WTC11 (cell line): ENCODE data around the gene TLE4. TPM values are rescaled to one million over a fixed set of nuclear protein-coding genes. Genes with fewer than 3 reads are reported as not detected.

Experiments used
- ATAC-seq: fragments of 200-7000 bp; cut with Tn5 transposase; 2 replicates; pipeline ENCODE4 v1.10.0; 2021; ENCODE audit warnings: mild to moderate bottlenecking, moderate library complexity
- CTCF ChIA-PET: fragments of 300-600 bp; sonication (Branson Sonifier 250); formaldehyde crosslinking; loops from one replicate; lab custom pipeline; 2021; ENCODE audit warnings: antibody characterized with exemption; lab: Charles Lee
- POLR2A ChIA-PET: fragments of 350-600 bp; sonication (Branson Sonifier 250); formaldehyde crosslinking; loops from one replicate; lab custom pipeline; 2021; ENCODE audit warnings: antibody characterized with exemption; lab: Charles Lee
- DNase-seq: peaks from one replicate; pipeline ENCODE4 v3.0.0; 2021; ENCODE audit warnings: low spot score
- H3K27ac Mint-ChIP-seq: 2 replicates; pipeline ENCODE4 v1.8.0; 2021; ENCODE audit warnings: mixed read lengths
- H3K27me3 Mint-ChIP-seq: 2 replicates; pipeline ENCODE4 v1.8.0; 2021; ENCODE audit warnings: low read depth, mild to moderate bottlenecking, moderate library complexity, mixed read lengths
- H3K36me3 Mint-ChIP-seq: 2 replicates; pipeline ENCODE4 v1.8.0; 2021; ENCODE audit warnings: mixed read lengths
- H3K4me1 Mint-ChIP-seq: 2 replicates; pipeline ENCODE4 v1.8.0; 2022; ENCODE audit warnings: mixed read lengths
- H3K4me3 Mint-ChIP-seq: 2 replicates; pipeline ENCODE4 v1.8.0; 2021; ENCODE audit warnings: mild to moderate bottlenecking, moderate library complexity, mixed read lengths
- H3K9me3 Mint-ChIP-seq: 2 replicates; pipeline ENCODE4 v1.8.0; 2021; ENCODE audit warnings: mixed read lengths
- ATF1 ChIP-seq: sonication (generic); formaldehyde crosslinking; IDR thresholded peaks from 2 replicates; pipeline ENCODE4 v1.8.1; 2023; ENCODE audit warnings: mild to moderate bottlenecking, moderate library complexity, missing genetic modification reagents
- CBFB ChIP-seq: sonication (generic); formaldehyde crosslinking; IDR thresholded peaks from 2 replicates; pipeline ENCODE4 v1.8.1; 2022; ENCODE audit warnings: mild to moderate bottlenecking, low read depth, missing genetic modification reagents
- EMX1 ChIP-seq: fragments of 250-450 bp; sonication (Bioruptor Pico); IDR thresholded peaks from 2 replicates; pipeline ENCODE4 v1.8.0; 2021; ENCODE audit warnings: mild to moderate bottlenecking
- GTF2I ChIP-seq: fragments of 250-450 bp; sonication (Bioruptor Pico); conservative IDR thresholded peaks from 2 replicates; pipeline ENCODE4 v1.4.0; 2021; ENCODE audit warnings: mild to moderate bottlenecking
- KAT7 ChIP-seq: sonication (generic); formaldehyde crosslinking; IDR thresholded peaks from 2 replicates; pipeline ENCODE4 v1.8.1; 2023; ENCODE audit warnings: missing genetic modification reagents, mild to moderate bottlenecking, borderline replicate concordance
- MXD4 ChIP-seq: fragments of 250-450 bp; sonication (Bioruptor Pico); IDR thresholded peaks from 2 replicates; pipeline ENCODE4 v1.8.0; 2021; ENCODE audit warnings: mild to moderate bottlenecking, moderate library complexity, borderline replicate concordance
- MYBL2 ChIP-seq: sonication (generic); formaldehyde crosslinking; IDR thresholded peaks from 2 replicates; pipeline ENCODE4 v1.8.1; 2023; ENCODE audit warnings: mild to moderate bottlenecking, moderate library complexity, missing genetic modification reagents
- SMAD3 ChIP-seq: sonication (generic); formaldehyde crosslinking; IDR thresholded peaks from 2 replicates; pipeline ENCODE4 v1.8.0; 2022; ENCODE audit warnings: missing genetic modification reagents, mild to moderate bottlenecking, borderline replicate concordance
- TP53 ChIP-seq: sonication (generic); formaldehyde crosslinking; IDR thresholded peaks from 2 replicates; pipeline ENCODE4 v1.8.1; 2023; ENCODE audit warnings: mild to moderate bottlenecking, missing genetic modification reagents
- ZNF219 ChIP-seq: sonication (generic); formaldehyde crosslinking; IDR thresholded peaks from 2 replicates; pipeline ENCODE4 v1.8.0; 2023; ENCODE audit warnings: missing genetic modification reagents, mild to moderate bottlenecking, borderline replicate concordance
- ZNF396 ChIP-seq: fragments of 250-450 bp; sonication (Bioruptor Pico); IDR thresholded peaks from 2 replicates; pipeline ENCODE4 v1.8.0; 2021; ENCODE audit warnings: mild to moderate bottlenecking, moderate library complexity, borderline replicate concordance
- total RNA-seq: library from RNA; stranded (reverse); gene quantifications from 3 replicates; pipeline ENCODE4 v1.2.3, GENCODE V29; 2021
- TF ChIP-seq, protein P1 (sequence below): fragments of 250-450 bp; sonication (Bioruptor Pico); IDR thresholded peaks from 2 replicates; pipeline ENCODE4 v2.1.2; 2022; ENCODE audit warnings: mild to moderate bottlenecking, moderate library complexity
- TF ChIP-seq, protein P2 (sequence below): sonication (generic); formaldehyde crosslinking; IDR thresholded peaks from 2 replicates; pipeline ENCODE4 v1.8.0; 2023; ENCODE audit warnings: mild to moderate bottlenecking, missing genetic modification reagents
- TF ChIP-seq, protein P3 (sequence below): sonication (generic); formaldehyde crosslinking; IDR thresholded peaks from 2 replicates; pipeline ENCODE4 v1.8.1; 2022; ENCODE audit warnings: low read depth, mild to moderate bottlenecking, moderate library complexity, missing genetic modification reagents, borderline replicate concordance
- TF ChIP-seq, protein P4 (sequence below): sonication (generic); formaldehyde crosslinking; IDR thresholded peaks from 2 replicates; pipeline ENCODE4 v1.8.1; 2022; ENCODE audit warnings: mild to moderate bottlenecking, moderate library complexity, missing genetic modification reagents
- TF ChIP-seq, protein P5 (sequence below): fragments of 250-450 bp; sonication (Bioruptor Pico); IDR thresholded peaks from 2 replicates; pipeline ENCODE4 v1.9.0; 2021; ENCODE audit warnings: mild to moderate bottlenecking, borderline replicate concordance
- TF ChIP-seq, protein P6 (sequence below): sonication (generic); formaldehyde crosslinking; IDR thresholded peaks from 2 replicates; pipeline ENCODE4 v1.8.1; 2023; ENCODE audit warnings: mild to moderate bottlenecking, missing genetic modification reagents
- TF ChIP-seq, protein P7 (sequence below): sonication (generic); formaldehyde crosslinking; IDR thresholded peaks from 2 replicates; pipeline ENCODE4 v1.8.0; 2023; ENCODE audit warnings: missing genetic modification reagents, mild to moderate bottlenecking, borderline replicate concordance

The TLE4 gene
- total RNA-seq, 1 experiment from 2014 or later: 48.1 TPM

DNA sequence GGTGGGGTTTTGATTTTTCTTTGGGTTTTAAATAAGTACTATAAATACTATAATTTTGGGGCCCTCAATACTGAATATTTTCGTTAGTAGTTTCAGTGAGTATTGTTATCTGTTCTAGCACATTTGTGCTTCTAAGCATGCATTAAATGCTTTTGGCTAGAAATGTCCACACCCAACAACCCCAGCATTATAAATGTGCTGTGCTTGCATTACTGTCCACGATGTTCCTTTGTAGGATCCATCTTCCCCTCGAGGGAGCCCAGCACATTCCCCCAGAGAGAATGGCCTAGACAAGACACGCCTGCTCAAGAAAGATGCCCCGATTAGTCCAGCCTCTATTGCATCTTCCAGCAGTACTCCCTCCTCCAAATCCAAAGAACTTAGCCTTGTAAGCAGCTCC, 134.7 kb downstream of the TLE4 start (continued):
- TF ChIP-seq, protein P1, sequence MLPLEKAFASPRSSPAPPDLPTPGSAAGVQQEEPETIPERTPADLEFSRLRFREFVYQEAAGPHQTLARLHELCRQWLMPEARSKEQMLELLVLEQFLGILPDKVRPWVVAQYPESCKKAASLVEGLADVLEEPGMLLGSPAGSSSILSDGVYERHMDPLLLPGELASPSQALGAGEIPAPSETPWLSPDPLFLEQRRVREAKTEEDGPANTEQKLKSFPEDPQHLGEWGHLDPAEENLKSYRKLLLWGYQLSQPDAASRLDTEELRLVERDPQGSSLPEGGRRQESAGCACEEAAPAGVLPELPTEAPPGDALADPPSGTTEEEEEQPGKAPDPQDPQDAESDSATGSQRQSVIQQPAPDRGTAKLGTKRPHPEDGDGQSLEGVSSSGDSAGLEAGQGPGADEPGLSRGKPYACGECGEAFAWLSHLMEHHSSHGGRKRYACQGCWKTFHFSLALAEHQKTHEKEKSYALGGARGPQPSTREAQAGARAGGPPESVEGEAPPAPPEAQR: no peak
- TF ChIP-seq, protein P2, sequence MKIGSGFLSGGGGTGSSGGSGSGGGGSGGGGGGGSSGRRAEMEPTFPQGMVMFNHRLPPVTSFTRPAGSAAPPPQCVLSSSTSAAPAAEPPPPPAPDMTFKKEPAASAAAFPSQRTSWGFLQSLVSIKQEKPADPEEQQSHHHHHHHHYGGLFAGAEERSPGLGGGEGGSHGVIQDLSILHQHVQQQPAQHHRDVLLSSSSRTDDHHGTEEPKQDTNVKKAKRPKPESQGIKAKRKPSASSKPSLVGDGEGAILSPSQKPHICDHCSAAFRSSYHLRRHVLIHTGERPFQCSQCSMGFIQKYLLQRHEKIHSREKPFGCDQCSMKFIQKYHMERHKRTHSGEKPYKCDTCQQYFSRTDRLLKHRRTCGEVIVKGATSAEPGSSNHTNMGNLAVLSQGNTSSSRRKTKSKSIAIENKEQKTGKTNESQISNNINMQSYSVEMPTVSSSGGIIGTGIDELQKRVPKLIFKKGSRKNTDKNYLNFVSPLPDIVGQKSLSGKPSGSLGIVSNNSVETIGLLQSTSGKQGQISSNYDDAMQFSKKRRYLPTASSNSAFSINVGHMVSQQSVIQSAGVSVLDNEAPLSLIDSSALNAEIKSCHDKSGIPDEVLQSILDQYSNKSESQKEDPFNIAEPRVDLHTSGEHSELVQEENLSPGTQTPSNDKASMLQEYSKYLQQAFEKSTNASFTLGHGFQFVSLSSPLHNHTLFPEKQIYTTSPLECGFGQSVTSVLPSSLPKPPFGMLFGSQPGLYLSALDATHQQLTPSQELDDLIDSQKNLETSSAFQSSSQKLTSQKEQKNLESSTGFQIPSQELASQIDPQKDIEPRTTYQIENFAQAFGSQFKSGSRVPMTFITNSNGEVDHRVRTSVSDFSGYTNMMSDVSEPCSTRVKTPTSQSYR: no peak
- TF ChIP-seq, protein P3, sequence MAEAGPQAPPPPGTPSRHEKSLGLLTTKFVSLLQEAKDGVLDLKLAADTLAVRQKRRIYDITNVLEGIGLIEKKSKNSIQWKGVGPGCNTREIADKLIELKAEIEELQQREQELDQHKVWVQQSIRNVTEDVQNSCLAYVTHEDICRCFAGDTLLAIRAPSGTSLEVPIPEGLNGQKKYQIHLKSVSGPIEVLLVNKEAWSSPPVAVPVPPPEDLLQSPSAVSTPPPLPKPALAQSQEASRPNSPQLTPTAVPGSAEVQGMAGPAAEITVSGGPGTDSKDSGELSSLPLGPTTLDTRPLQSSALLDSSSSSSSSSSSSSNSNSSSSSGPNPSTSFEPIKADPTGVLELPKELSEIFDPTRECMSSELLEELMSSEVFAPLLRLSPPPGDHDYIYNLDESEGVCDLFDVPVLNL (CRISPR knock-in tag): no peak
- TF ChIP-seq ATF1 (CRISPR knock-in tag) (no peak), ZNF396 (no peak), MXD4 (CRISPR knock-in tag) (no peak), MYBL2 (no peak), EMX1 (CRISPR knock-in tag) (no peak), KAT7 (CRISPR knock-in tag) (no peak), CBFB (CRISPR knock-in tag) (no peak)
- TF ChIP-seq, protein P4, sequence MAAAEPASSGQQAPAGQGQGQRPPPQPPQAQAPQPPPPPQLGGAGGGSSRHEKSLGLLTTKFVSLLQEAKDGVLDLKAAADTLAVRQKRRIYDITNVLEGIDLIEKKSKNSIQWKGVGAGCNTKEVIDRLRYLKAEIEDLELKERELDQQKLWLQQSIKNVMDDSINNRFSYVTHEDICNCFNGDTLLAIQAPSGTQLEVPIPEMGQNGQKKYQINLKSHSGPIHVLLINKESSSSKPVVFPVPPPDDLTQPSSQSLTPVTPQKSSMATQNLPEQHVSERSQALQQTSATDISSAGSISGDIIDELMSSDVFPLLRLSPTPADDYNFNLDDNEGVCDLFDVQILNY (CRISPR knock-in tag): no peak

DNA sequence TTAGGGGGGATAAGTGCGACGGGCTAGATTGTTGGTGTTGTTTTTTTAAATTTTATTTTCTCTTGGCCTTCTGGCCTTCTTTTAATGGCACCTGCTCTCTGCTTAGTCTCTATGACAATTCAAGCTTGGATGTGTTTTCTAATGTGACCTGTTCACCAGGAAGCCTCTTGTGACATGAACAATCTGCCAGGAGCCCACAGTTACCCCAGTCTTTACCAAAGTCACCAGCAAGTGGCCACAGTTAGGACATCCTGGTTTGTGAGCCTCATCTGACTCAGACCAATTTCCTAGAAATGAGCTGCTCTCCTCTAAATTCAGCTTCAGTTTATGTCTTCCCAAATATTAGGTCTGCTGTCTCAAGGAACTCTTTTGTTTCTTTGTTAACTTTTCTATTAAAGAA, 135.8 kb downstream of the TLE4 start:
- no peak for TF ChIP-seq TP53
- TF ChIP-seq, protein P5, sequence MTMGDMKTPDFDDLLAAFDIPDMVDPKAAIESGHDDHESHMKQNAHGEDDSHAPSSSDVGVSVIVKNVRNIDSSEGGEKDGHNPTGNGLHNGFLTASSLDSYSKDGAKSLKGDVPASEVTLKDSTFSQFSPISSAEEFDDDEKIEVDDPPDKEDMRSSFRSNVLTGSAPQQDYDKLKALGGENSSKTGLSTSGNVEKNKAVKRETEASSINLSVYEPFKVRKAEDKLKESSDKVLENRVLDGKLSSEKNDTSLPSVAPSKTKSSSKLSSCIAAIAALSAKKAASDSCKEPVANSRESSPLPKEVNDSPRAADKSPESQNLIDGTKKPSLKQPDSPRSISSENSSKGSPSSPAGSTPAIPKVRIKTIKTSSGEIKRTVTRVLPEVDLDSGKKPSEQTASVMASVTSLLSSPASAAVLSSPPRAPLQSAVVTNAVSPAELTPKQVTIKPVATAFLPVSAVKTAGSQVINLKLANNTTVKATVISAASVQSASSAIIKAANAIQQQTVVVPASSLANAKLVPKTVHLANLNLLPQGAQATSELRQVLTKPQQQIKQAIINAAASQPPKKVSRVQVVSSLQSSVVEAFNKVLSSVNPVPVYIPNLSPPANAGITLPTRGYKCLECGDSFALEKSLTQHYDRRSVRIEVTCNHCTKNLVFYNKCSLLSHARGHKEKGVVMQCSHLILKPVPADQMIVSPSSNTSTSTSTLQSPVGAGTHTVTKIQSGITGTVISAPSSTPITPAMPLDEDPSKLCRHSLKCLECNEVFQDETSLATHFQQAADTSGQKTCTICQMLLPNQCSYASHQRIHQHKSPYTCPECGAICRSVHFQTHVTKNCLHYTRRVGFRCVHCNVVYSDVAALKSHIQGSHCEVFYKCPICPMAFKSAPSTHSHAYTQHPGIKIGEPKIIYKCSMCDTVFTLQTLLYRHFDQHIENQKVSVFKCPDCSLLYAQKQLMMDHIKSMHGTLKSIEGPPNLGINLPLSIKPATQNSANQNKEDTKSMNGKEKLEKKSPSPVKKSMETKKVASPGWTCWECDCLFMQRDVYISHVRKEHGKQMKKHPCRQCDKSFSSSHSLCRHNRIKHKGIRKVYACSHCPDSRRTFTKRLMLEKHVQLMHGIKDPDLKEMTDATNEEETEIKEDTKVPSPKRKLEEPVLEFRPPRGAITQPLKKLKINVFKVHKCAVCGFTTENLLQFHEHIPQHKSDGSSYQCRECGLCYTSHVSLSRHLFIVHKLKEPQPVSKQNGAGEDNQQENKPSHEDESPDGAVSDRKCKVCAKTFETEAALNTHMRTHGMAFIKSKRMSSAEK (CRISPR knock-in tag): no peak
- TF ChIP-seq, all 79 proteins: peak for 0
- no peak overlapping the region for H3K4me3 Mint-ChIP-seq
- CTCF ChIA-PET: no interaction called here
- DNase-seq: no peak
- POLR2A ChIA-PET: no interaction called here
- no peak for ATAC-seq
- peaks cover 50% of the 10 kb centered on the region for H3K36me3 Mint-ChIP-seq
- H3K27me3 Mint-ChIP-seq: no peaks in the 10 kb centered on the region
- peaks cover 33% of the 10 kb centered on the region for H3K4me1 Mint-ChIP-seq
- no peaks in the 10 kb centered on the region for H3K9me3 Mint-ChIP-seq
- no peak overlapping the region for H3K27ac Mint-ChIP-seq

DNA sequence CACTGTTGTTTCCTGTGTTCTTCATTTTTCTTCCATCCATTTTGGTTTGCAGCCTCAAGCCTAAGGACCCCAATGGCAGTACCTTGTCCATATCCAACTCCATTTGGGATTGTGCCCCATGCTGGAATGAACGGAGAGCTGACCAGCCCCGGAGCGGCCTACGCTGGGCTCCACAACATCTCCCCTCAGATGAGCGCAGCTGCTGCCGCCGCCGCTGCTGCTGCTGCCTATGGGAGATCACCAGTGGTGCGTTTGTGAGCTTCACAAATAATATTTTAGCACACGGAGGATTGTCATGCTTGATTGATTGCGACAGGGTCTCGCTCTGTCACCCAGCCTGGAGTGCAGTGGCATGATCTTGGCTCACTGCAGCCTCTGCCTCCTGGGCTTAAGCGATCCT, 136.8 kb downstream of the TLE4 start:
- ATAC-seq (no peak), DNase-seq (no peak)
- peaks cover 33% of the 10 kb centered on the region for H3K4me1 Mint-ChIP-seq
- H3K4me3 Mint-ChIP-seq: no peak overlapping the region
- POLR2A ChIA-PET: no interaction called here
- H3K9me3 Mint-ChIP-seq: no peaks in the 10 kb centered on the region
- no peaks in the 10 kb centered on the region for H3K27me3 Mint-ChIP-seq
- H3K27ac Mint-ChIP-seq: no peak overlapping the region
- CTCF ChIA-PET: no interaction called here
- H3K36me3 Mint-ChIP-seq: peaks cover 55% of the 10 kb centered on the region
- TF ChIP-seq ZNF219 (CRISPR knock-in tag): no peak
- TF ChIP-seq, protein P6, sequence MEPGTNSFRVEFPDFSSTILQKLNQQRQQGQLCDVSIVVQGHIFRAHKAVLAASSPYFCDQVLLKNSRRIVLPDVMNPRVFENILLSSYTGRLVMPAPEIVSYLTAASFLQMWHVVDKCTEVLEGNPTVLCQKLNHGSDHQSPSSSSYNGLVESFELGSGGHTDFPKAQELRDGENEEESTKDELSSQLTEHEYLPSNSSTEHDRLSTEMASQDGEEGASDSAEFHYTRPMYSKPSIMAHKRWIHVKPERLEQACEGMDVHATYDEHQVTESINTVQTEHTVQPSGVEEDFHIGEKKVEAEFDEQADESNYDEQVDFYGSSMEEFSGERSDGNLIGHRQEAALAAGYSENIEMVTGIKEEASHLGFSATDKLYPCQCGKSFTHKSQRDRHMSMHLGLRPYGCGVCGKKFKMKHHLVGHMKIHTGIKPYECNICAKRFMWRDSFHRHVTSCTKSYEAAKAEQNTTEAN (CRISPR knock-in tag): no peak
- TF ChIP-seq SMAD3: no peak
- no peak for TF ChIP-seq GTF2I (CRISPR knock-in tag)
- TF ChIP-seq, protein P7, sequence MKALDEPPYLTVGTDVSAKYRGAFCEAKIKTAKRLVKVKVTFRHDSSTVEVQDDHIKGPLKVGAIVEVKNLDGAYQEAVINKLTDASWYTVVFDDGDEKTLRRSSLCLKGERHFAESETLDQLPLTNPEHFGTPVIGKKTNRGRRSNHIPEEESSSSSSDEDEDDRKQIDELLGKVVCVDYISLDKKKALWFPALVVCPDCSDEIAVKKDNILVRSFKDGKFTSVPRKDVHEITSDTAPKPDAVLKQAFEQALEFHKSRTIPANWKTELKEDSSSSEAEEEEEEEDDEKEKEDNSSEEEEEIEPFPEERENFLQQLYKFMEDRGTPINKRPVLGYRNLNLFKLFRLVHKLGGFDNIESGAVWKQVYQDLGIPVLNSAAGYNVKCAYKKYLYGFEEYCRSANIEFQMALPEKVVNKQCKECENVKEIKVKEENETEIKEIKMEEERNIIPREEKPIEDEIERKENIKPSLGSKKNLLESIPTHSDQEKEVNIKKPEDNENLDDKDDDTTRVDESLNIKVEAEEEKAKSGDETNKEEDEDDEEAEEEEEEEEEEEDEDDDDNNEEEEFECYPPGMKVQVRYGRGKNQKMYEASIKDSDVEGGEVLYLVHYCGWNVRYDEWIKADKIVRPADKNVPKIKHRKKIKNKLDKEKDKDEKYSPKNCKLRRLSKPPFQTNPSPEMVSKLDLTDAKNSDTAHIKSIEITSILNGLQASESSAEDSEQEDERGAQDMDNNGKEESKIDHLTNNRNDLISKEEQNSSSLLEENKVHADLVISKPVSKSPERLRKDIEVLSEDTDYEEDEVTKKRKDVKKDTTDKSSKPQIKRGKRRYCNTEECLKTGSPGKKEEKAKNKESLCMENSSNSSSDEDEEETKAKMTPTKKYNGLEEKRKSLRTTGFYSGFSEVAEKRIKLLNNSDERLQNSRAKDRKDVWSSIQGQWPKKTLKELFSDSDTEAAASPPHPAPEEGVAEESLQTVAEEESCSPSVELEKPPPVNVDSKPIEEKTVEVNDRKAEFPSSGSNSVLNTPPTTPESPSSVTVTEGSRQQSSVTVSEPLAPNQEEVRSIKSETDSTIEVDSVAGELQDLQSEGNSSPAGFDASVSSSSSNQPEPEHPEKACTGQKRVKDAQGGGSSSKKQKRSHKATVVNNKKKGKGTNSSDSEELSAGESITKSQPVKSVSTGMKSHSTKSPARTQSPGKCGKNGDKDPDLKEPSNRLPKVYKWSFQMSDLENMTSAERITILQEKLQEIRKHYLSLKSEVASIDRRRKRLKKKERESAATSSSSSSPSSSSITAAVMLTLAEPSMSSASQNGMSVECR: no peak
